Panc1 (cell line): ENCODE data around the gene EPB41L4B. TPM values are rescaled to one million over a fixed set of nuclear protein-coding genes. Genes with fewer than 3 reads are reported as not detected.

Experiments used
- ATAC-seq: fragments of 200-7000 bp; cut with Tn5 transposase; 2 replicates; pipeline ENCODE4 v1.9.1; 2020; ENCODE audit warnings: mild to moderate bottlenecking, moderate library complexity
- BruUV-seq: library from RNA; stranded (reverse); fragments of 400-500 nt; replicated peaks from 2 replicates; lab custom pipeline; 2021; lab: Mats Ljungman, UMichigan
- CTCF ChIA-PET: fragments of 300-600 bp; sonication (Branson Sonifier 250); formaldehyde crosslinking; loops from one replicate; lab custom pipeline; 2022; ENCODE audit warnings: antibody characterized with exemption; lab: Charles Lee
- POLR2A ChIA-PET: fragments of 300-600 bp; sonication (Branson Sonifier 250); formaldehyde crosslinking; loops from one replicate; lab custom pipeline; 2022; ENCODE audit warnings: antibody characterized with exemption; lab: Charles Lee
- DNase-seq: peaks from one replicate; pipeline ENCODE4 v3.0.0-alpha.2; 2010; ENCODE audit warnings: low read depth, low spot score
- H3K27ac ChIP-seq: 2 replicates; pipeline ENCODE4 v1.5.1; 2011; ENCODE audit warnings: mild to moderate bottlenecking, low read length, inconsistent platforms
- H3K27me3 ChIP-seq: fragments of 200-500 bp; sonication (Bioruptor generic); 2 replicates; pipeline ENCODE4 v1.6.0; 2014; ENCODE audit warnings: low read length, inconsistent platforms; ENCODE audit not compliant: control insufficient read depth, insufficient read depth
- H3K36me3 ChIP-seq: fragments of 200-500 bp; sonication (Bioruptor generic); 2 replicates; pipeline ENCODE4 v1.5.1; 2014; ENCODE audit warnings: inconsistent platforms, mild to moderate bottlenecking, low read length, moderate library complexity; ENCODE audit not compliant: control insufficient read depth, insufficient read depth
- H3K4me1 ChIP-seq: 2 replicates; pipeline ENCODE4 v1.5.1; 2011; ENCODE audit warnings: inconsistent platforms, mild to moderate bottlenecking, low read length, moderate library complexity; ENCODE audit not compliant: control insufficient read depth, insufficient read depth
- H3K4me3 ChIP-seq, 2 experiments: 2 replicates each; pipeline ENCODE4 v1.5.1; 2011 to 2012; ENCODE audit warnings: low read depth in 2 of 2, low read length in 2 of 2, mild to moderate bottlenecking in 2 of 2, inconsistent platforms in 1 of 2, moderate library complexity in 1 of 2
- H3K9me3 ChIP-seq: fragments of 200-500 bp; sonication (Bioruptor generic); 2 replicates; pipeline ENCODE4 v1.5.1; 2014; ENCODE audit warnings: low read depth, mild to moderate bottlenecking, inconsistent platforms, low read length, moderate library complexity; ENCODE audit not compliant: control insufficient read depth, insufficient read depth
- POLR2AphosphoS5 ChIP-seq: IDR thresholded peaks from 2 replicates; pipeline ENCODE4 v1.6.1; 2012; ENCODE audit warnings: mild to moderate bottlenecking, low read depth, low read length, moderate library complexity
- SIN3A ChIP-seq: IDR thresholded peaks from 2 replicates; pipeline ENCODE4 v1.6.1; 2012; ENCODE audit warnings: low read depth, mild to moderate bottlenecking, low read length, moderate library complexity, borderline replicate concordance; ENCODE audit not compliant: insufficient read depth
- TCF7L2 ChIP-seq: IDR thresholded peaks from 2 replicates; pipeline ENCODE4 v1.6.1; 2011; ENCODE audit warnings: mild to moderate bottlenecking, low read depth, low read length, inconsistent platforms
- in situ Hi-C: cut with HindIII; loops from 2 replicates; pipeline ENCODE4 v1.10.0; 2016; ENCODE audit warnings: low sequenced_read_pairs, low pct_unique_long_range_greater_than_20kb
- intact Hi-C: fragments of 100-400 bp; cut with micrococcal nuclease; formaldehyde crosslinking; loops from one replicate; pipeline ENCODE4 v1.10.0; 2022; ENCODE audit not compliant: unreplicated experiment
- total RNA-seq: library from RNA; stranded (reverse); gene quantifications from one replicate; pipeline ENCODE4 v1.2.1, GENCODE V29; 2021; ENCODE audit not compliant: unreplicated experiment
- TF ChIP-seq, protein P1 (sequence below), 2 experiments: IDR thresholded peaks; 2 replicates each; pipeline ENCODE4 v1.6.1; 2011 to 2012; ENCODE audit warnings: low read depth in 2 of 2, control low read depth in 1 of 2, low read length in 1 of 2, mild to moderate bottlenecking in 1 of 2, moderate library complexity in 1 of 2; ENCODE audit not compliant: insufficient read depth in 1 of 2
- TF ChIP-seq, protein P2 (sequence below): fragments of 450-650 bp; IDR thresholded peaks from 2 replicates; pipeline ENCODE4 v1.5.1; 2017; ENCODE audit warnings: mild to moderate bottlenecking

EPB41L4B gene
- total RNA-seq, 1 experiment from 2014 or later: 27.8 TPM

DNA sequence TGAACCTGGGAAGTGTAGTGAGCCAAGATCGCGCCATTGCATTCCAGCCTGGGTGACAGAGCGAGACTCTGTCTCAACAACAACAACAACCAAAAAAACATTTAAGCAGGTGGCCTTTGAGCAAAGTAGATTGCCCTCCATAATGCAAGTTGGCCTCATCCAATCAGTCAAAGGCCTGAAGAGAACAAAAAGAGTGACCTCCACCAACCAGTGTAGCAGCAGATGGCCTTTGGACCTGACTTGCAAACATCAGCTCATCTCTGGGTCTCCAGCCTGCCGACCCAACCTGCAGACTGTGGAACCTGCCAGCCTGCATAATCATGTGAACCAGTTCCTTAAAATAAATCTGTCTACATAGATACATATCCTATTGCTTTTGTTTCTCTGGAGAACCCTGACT lies 161.3 kb downstream of the EPB41L4B start:
- no peak for DNase-seq
- TF ChIP-seq POLR2AphosphoS5 (no peak), SIN3A (no peak), TCF7L2 (no peak)
- TF ChIP-seq, protein P1, sequence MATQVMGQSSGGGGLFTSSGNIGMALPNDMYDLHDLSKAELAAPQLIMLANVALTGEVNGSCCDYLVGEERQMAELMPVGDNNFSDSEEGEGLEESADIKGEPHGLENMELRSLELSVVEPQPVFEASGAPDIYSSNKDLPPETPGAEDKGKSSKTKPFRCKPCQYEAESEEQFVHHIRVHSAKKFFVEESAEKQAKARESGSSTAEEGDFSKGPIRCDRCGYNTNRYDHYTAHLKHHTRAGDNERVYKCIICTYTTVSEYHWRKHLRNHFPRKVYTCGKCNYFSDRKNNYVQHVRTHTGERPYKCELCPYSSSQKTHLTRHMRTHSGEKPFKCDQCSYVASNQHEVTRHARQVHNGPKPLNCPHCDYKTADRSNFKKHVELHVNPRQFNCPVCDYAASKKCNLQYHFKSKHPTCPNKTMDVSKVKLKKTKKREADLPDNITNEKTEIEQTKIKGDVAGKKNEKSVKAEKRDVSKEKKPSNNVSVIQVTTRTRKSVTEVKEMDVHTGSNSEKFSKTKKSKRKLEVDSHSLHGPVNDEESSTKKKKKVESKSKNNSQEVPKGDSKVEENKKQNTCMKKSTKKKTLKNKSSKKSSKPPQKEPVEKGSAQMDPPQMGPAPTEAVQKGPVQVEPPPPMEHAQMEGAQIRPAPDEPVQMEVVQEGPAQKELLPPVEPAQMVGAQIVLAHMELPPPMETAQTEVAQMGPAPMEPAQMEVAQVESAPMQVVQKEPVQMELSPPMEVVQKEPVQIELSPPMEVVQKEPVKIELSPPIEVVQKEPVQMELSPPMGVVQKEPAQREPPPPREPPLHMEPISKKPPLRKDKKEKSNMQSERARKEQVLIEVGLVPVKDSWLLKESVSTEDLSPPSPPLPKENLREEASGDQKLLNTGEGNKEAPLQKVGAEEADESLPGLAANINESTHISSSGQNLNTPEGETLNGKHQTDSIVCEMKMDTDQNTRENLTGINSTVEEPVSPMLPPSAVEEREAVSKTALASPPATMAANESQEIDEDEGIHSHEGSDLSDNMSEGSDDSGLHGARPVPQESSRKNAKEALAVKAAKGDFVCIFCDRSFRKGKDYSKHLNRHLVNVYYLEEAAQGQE (IDR thresholded peaks at IDR 0.05; ENCODE audit: insufficient read depth in 1 of 2, low read depth in 2 of 2, low read length in 1 of 2): no peak
- TF ChIP-seq, protein P2, sequence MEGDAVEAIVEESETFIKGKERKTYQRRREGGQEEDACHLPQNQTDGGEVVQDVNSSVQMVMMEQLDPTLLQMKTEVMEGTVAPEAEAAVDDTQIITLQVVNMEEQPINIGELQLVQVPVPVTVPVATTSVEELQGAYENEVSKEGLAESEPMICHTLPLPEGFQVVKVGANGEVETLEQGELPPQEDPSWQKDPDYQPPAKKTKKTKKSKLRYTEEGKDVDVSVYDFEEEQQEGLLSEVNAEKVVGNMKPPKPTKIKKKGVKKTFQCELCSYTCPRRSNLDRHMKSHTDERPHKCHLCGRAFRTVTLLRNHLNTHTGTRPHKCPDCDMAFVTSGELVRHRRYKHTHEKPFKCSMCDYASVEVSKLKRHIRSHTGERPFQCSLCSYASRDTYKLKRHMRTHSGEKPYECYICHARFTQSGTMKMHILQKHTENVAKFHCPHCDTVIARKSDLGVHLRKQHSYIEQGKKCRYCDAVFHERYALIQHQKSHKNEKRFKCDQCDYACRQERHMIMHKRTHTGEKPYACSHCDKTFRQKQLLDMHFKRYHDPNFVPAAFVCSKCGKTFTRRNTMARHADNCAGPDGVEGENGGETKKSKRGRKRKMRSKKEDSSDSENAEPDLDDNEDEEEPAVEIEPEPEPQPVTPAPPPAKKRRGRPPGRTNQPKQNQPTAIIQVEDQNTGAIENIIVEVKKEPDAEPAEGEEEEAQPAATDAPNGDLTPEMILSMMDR: no peak
- H3K36me3 ChIP-seq: no peaks in the 10 kb centered on the region
- H3K4me3 ChIP-seq: no peak overlapping the region
- no TSS peak for BruUV-seq
- H3K27ac ChIP-seq: no peak overlapping the region
- ATAC-seq: no peak
- no peaks in the 10 kb centered on the region for H3K27me3 ChIP-seq
- CTCF ChIA-PET: no interaction called here
- in situ Hi-C loops: no loop called here
- H3K9me3 ChIP-seq: no peaks in the 10 kb centered on the region
- POLR2A ChIA-PET: no interaction called here
- no peaks in the 10 kb centered on the region for H3K4me1 ChIP-seq
- intact Hi-C loops: no loop called here

DNA sequence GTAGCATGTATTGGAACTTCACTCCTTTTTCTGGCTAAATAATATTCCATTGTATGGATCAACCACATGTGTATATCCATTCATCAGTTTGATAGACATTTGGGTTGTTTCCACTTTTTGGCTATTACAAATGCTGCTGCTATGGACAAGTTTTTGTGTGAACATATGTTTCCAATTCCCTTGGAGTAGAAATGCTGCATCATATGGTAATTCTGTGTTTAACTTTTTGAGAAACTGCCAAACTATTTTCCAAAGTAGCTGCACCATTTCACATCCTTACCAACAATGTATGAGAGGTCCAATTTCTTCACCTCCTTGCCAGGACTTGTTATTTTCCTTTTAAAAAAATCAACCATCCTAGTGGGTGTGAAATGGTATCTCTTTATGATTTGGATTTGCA lies 162.2 kb downstream of the EPB41L4B start:
- H3K9me3 ChIP-seq: no peaks in the 10 kb centered on the region
- H3K27me3 ChIP-seq: no peaks in the 10 kb centered on the region
- DNase-seq (no peak), ATAC-seq (no peak)
- H3K36me3 ChIP-seq: no peaks in the 10 kb centered on the region
- ChIA-PET POLR2A (no interaction called here), CTCF (no interaction called here)
- in situ Hi-C loops: no loop called here
- no peak for TF ChIP-seq POLR2AphosphoS5
- TF ChIP-seq, protein P1 (IDR thresholded peaks at IDR 0.05; ENCODE audit: insufficient read depth in 1 of 2, low read depth in 2 of 2, low read length in 1 of 2): no peak
- TF ChIP-seq, protein P2: no peak
- no peak for TF ChIP-seq TCF7L2
- TF ChIP-seq SIN3A: no peak
- H3K4me1 ChIP-seq: no peaks in the 10 kb centered on the region
- no peak overlapping the region for H3K4me3 ChIP-seq
- BruUV-seq: no TSS peak
- H3K27ac ChIP-seq: no peak overlapping the region
- intact Hi-C loops: no loop called here
